ENCODE data around the gene ZDHHC8. TPM values are rescaled to one million over a fixed set of nuclear protein-coding genes. Genes with fewer than 3 reads are reported as not detected.

The ZDHHC8 gene
- polyA plus RNA-seq, 3 donors, result 20.5 to 45.6 (median 28.0) TPM

DNA sequence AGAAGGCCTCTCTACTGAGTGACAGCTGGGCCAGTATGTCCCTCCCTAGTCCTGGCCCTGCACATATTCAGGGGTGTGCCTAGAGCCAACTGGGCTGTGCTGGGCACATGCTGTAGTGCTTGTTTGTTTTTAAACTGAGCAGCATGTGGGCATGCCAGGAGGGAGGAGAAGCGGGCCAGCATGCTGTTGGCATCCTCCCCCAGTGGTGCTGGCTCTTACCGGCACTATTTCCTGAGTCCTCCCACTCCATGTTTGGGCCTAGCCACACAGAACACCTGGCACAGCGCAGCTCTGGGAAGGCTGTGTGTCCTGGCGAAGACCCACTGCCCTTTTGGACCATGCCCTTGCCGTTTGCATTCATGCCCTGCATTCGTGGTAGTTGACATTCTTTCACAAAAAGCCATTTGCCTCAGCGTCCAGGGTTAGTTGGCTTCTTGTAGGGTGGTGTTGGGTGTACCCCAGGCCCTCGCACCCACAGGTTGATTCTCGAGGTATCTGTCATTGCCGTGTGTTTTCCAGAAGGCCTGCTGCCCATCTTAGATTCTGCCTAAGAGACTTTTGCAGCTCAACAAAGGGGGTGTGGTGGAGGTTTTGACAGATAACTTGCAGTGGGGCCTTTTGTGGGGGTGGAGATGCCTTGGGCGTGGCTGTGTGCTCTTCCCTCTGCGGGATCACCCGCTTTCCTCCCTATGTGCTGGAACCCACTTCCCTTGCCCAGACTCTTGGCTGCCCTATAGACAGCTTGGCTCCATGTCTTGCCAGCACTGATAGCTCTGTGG, 38.0 kb upstream of the ZDHHC8 start:
- 79 to 86% (median 85%) methylated on average over 13 of the region's 13 CpGs for WGBS, 3 donors
- no peak overlapping the region for H3K27ac ChIP-seq (ENCODE audit: low read depth, low read length)

DNA sequence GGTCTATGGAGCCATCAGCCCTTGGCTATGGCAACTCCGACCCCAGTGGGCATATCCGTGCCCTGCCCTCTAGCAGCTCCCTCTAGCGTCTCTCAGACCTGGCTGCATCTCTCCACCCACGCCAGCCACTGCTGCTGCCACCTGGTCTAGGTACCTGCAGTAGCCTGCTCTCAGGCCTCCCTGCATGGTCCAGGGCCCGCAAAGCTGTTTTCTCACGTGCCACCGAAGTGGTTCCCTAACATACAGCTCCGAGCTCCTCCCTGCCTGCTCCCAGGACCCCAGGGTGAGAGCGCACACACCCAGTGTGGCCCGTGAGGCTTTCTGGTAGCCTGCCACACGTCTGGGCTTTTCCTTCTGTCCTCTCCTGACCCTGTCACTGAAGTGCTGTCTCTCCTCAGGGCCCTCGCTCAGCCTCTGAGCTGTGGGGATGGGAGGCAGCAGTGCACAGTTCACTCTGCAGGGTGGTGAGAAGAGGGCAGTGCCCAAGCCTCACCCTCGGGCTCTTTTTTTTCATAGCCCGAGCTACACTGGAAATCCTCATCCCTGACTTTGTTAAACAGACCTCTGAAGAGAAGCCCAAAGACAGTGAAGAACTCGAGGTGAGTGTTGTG, 37.3 kb upstream of the ZDHHC8 start:
- no peak overlapping the region for H3K27ac ChIP-seq (ENCODE audit: low read depth, low read length)
- WGBS, 3 donors, result 93 to 96% (median 94%) methylated on average over 15 of the region's 15 CpGs

DNA sequence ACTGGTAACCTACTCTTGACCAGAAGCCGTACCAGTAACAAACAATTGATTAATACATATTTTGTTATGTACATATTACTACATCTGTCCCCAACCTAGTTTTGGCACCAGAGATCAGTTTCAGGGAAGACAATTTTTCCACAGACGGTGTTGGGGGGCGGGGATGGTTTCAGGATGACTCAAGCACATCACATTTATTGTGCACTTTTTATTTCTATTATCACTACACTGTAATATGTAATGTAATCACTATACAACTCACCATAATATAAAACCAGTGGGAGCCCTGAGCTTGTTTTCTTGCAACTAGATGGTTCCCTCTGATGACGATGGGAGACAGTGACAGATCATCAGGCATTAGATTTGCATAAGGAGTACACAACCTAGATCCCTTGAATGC, 36.1 kb upstream of the ZDHHC8 start:
- no peak overlapping the region for H3K27ac ChIP-seq (ENCODE audit: low read depth, low read length)
- 91 to 97% (median 96%) methylated on average over 4 of the region's 4 CpGs for WGBS, 3 donors

DNA sequence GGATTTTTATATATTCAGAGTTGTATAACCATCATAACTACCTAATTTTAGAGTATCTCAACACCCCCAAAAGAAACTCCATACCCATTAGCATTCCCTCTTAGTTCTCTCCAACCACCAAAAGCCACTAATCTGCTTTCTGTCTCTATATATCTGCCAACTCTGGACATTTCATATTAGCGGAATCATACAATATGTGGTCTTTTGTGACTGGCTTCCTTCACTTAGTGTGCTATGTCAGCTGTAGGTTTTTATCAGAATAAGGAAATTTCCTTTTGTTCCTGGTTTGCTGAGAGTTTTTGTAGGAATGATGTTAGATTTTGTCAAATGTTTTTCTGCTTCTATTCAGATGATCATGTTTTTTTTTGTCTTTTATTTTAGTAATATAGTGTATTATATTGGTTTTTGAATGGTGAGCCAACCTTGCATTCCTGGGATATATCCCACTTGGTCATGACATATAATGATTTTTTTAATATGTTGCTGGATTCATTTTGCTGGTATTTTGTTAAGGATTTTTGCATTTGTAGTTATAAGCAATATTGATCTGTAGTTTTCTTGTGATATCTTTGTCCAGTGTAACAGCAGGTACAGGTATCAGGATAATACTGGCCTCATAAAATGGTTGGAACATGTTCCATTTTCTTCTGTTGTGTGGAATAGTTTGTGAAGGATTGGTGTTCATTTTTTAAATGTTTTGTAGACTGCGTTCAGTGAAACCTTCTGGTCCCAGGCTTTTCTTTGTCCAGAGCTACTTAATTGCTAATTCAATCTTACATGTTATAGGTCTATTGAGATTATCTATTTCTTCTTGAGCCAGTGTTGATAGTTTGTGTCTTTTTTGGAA, 34.8 kb upstream of the ZDHHC8 start:
- H3K27ac ChIP-seq (ENCODE audit: low read depth, low read length), result no peak overlapping the region
- 96 to 100% (median 99%) methylated on average over 2 of the region's 2 CpGs for WGBS, 3 donors

DNA sequence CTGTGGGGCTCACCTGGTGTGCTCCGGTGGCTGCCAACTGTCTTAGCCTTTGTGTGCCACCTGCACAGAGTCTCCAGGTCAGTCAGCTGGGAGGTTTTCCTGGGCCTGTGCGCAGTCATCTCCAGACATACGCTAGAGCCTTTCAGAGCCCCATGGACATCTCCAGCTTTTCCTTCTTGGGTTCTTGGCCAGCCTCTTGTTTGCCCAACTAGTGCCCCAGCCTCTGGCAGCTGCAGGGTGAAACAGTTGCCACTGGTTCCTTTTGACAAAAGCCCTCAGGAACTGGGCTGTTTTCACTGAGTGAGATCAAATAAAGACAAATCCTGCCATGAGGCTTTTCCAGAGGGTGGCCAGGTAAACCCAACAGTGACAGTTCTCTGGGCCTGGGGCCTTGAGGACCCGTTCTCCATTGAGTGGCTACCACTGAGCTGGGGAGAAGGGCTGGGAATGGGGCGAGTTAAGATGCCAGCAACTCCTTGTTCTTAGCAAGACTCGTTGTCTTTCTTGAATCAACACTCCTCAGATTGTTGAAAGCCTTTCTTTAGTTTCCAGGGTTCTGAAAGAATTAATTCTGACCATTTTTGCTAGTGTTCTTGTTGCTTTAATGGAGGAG, 32.4 kb upstream of the ZDHHC8 start:
- no peak overlapping the region for H3K27ac ChIP-seq (ENCODE audit: low read depth, low read length)
- WGBS, 3 donors, result 95% methylated on average over 6 of the region's 6 CpGs

DNA sequence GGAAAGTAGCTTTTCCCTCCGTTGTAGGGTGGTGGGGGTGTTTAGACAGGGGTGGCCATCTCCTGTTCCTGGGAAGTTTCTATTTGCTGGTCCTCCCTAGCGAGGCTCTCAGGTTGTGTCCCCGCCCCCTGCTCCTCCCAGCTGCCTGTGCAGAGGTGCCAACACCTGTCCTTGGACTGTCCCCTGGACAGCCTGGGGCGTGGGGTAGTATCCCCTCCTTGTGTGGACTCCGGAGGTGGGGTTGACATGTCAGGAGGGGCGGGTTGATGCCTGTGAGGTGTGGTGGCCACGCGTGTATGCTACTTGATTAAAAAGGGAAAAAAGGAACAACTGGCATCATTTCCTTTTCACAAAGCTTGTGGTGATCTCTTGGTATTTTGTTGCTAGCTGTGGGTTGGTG, 30.0 kb upstream of the ZDHHC8 start:
- 70 to 75% (median 71%) methylated on average over 8 of the region's 8 CpGs for WGBS, 3 donors

DNA sequence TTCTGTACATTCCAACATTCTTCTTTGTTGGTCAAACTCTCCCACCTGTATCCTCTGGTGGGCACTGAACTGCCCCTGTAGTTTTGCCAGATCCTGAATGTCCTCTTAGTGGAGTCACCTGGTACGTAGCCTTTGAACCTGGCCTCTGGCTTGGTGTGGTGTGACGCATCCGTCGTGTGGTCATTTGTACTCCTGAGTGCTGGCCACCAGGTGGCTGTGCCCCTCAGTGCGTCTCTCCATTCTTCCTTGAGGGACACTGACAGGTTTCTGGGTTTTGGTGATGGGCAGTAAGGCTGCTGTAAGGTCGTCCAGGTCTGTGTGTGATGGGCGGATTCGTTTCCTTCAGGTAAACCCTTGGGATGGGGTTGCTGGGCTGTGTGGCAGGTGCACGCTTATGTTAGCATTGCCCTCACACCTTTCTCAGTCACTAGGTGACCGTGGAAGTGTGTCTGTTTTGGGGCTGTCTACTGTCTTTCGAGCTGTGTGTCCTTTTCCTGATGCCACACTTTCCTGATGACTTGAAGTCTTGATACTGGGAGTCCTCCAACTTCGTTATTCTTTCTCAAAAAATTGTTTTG, 29.3 kb upstream of the ZDHHC8 start:
- H3K27ac ChIP-seq (ENCODE audit: low read depth, low read length), result no peak overlapping the region

More for the DNA sequence above, 30.0 kb upstream of the ZDHHC8 start:
- H3K27ac ChIP-seq (ENCODE audit: low read depth, low read length), result no peak overlapping the region

DNA sequence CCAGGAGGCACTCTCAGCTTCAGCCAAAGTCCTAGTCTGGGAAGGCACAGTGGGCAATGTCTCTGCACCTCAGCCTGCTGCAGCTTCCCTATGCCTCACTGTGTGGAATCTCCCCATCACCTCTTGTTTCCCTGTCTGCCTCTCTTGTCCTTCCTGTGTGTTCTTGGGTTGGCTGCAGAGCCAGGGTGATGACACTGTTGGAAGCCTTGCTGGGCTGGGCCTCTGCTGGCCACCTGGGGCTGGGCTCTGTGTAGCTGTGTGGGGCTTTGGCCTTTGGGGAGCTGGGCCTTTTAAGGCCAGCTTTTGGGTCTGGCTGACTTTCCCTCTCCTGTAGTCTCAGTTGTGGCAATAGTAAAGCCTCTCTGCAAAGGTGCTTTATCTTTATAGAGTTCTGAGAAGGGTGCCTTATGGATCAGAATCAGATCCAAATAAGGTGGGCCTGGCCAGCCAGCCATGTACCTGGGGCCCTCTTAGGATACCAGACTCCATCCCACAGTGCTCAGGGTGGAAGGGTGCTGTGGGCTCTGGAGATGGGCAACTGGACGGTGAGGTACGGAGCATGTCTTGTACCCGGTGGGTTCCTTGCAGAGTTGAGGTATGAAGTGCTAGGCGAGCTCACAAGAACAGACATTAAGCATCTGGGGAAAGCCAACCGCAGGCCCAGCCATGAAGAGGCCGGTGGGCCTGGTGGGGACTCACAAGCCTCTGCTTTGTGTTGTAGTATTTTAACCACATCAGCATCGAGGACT, 26.0 kb upstream of the ZDHHC8 start:
- H3K27ac ChIP-seq (ENCODE audit: low read depth, low read length), result no peak overlapping the region
- WGBS, 3 donors, result 94 to 99% (median 97%) methylated on average over 7 of the region's 7 CpGs

More for the DNA sequence above, 29.3 kb upstream of the ZDHHC8 start:
- WGBS, 3 donors, result 90 to 94% (median 94%) methylated on average over 12 of the region's 12 CpGs

DNA sequence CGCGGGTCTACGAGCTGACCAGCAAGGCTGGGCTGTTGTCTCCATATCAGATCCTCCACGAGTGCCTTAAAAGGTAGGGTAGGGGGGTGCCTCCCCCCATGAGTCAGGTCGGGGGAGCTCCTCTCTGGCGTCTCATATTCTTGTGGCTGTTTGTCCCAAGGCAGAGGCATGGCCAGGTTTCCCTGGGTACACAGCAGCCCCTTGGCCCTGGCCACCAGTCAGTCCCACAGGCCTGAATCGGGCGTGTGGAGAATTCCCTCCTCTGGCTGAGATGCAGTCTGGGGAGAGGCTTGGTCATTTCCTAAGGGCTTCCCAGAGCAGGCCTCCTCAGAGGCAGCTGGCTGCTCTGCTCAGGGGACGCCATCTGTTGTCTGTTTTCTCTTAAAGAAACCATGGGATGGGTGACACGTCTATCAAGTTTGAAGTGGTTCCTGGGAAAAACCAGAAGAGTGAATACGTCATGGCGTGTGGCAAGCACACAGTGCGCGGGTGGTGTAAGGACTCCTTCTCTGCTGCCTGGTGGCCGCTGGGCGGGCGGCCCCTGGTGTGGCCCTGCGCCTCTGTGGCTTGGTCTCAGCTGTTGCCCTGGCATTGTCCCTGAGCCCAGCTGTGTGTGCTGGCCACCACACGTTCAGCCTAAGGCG, 25.3 kb upstream of the ZDHHC8 start:
- no peak overlapping the region for H3K27ac ChIP-seq (ENCODE audit: low read depth, low read length)
- 88 to 91% (median 90%) methylated on average over 20 of the region's 20 CpGs for WGBS, 3 donors

DNA sequence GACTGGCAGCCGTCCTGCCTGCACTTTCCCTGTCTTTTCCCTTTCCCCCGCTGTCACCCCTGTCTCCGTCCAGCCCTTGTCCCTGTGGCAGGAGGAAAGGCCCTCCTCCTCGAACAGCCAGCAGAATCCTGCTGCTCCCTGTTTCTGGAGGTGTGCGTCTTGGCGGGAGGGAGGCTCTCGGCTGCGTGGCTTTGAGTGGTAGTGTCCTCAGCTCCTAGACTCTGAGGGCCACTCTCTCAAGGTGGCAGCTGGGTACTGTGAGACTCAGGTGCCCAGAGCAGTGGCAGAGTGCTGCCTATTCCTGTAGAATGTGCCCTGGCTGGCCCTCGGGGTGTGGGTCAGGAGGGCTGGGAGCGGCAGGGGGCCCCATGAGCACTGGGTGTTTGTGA, 24.8 kb upstream of the ZDHHC8 start:
- 94 to 96% (median 95%) methylated on average over 10 of the region's 10 CpGs for WGBS, 3 donors
- no peak overlapping the region for H3K27ac ChIP-seq (ENCODE audit: low read depth, low read length)

DNA sequence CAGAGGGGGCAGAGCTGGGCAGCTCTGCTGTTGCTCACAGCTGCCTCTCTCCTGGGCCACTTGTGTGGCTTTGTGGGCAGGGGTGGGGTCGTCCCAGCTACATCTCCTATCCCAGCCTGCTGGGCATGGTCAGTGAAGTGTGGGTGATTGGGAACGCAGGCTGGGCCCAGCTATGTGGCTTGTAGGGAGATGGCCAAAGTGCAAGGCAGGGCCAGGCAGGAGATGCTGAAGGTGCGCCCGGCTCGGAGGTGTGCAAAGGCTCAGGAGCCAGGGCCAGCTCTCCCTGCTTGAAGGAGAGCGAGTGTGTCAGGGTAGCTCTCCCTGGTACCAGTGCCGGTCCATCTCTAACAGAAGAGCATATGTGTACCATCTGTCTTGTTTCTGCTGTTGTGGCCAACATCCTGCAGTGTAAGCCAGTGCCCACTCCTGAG, 24.1 kb upstream of the ZDHHC8 start:
- no peak overlapping the region for H3K27ac ChIP-seq (ENCODE audit: low read depth, low read length)
- WGBS, 3 donors, result 92 to 98% (median 94%) methylated on average over 7 of the region's 7 CpGs

DNA sequence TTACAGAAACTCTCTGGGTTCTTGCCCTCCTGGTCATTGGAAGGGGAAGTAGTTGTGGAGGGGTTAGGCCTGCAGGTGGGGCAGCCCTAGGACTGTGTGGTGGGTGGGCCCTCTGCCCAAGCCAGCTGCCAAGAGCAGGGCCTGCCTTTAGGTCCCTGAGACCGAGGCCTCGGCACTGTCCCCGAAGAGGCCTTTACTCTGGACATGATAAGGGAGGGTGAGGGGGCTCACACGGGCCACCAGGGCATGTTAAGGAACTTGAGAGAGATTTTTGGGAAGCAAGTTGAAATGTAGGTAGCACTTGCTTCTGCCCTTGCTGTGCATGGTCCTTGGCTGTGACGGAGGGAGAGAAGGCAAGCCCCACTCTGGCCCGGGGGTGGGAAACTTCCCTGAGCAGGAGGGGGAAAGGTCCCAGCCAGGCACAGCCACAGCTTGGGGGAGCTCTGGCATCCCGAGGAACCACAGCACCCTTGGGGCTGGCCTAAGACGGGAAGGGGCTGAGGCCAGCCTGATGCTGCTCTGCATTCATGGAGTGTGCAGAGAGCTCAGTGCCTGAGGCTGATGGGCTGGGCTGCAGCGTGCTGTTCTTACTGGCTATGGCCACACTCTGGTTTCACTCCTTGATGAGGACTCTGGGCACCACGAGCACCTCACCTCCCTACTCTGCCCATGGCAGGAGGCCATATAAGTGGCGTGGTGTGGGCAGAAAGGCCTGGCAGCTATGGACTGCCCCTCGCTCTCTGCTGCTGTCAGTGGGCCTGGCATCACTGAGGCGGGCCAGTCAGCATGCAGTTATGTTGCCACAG, 23.4 kb upstream of the ZDHHC8 start:
- H3K27ac ChIP-seq (ENCODE audit: low read depth, low read length), result no peak overlapping the region
- 78 to 88% (median 88%) methylated on average over 13 of the region's 13 CpGs for WGBS, 3 donors

DNA sequence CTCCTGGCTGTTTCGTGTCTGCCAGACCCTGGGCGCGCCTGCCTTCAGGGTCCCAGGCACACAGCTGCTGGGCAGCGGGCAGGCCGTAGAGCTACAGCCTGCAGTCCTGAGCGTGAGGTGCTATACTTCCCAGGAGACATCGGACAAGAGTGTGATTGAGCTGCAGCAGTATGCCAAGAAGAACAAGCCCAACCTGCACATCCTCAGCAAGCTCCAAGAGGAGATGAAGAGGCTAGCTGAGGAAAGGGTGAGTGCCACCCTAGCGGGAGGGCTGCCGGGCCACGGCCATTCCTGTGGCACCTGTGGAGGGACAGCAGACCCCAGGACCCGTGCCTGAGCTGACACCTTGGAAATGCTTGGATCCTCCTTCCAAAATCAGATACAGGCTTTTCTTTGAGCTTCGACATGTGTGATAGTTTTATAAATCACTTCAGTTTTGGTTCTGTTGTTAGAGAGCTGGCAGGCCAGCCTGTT, 22.8 kb upstream of the ZDHHC8 start:
- no peak overlapping the region for H3K27ac ChIP-seq (ENCODE audit: low read depth, low read length)
- WGBS, 3 donors, result 89 to 91% (median 90%) methylated on average over 12 of the region's 12 CpGs

DNA sequence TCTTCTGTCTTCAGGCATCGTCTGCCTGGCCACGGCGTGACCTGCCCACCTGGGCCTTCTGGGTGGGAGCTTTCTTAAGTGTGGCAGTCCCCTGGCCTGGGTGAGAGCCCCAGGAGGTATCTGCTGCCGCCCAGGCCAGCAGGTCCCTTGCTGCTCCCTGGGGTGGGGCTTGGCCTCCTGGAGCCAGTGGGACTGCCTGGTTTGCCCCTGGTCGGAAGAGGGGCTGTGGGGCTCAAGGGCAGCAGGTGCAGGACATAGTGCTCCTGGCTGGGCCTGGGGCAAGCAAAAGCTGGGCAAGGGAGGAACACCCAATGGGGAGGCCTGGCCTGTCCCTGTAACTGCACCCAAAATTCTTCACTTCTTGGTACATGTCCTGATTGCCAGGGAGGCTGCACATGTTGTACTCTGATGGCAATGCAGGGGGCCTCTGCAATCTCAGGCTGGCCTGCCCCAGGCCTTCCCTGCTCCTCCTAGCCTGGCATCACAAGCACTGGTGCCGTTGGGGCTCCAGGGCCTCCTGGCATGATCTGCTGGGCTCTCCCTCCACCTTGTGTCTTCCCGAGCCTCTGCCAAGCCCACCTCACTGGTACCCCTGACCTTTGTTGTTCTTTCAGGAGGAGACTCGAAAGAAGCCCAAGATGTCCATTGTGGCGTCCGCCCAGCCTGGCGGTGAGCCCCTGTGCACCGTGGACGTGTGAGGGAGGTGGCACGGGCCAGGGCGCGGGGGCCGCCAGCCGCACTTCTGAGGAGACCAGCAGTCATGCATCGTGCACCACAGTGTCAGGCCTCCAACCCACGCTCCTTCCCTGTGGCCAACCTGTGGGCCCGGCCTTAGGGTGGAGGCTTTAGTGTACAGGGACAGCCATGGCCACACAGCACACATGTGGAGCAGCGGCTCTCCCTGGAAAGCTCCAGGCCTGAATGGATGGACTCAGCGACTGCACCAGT, 21.9 kb upstream of the ZDHHC8 start:
- H3K27ac ChIP-seq (ENCODE audit: low read depth, low read length), result no peak overlapping the region
- 86% methylated on average over 23 of the region's 23 CpGs for WGBS, 3 donors

DNA sequence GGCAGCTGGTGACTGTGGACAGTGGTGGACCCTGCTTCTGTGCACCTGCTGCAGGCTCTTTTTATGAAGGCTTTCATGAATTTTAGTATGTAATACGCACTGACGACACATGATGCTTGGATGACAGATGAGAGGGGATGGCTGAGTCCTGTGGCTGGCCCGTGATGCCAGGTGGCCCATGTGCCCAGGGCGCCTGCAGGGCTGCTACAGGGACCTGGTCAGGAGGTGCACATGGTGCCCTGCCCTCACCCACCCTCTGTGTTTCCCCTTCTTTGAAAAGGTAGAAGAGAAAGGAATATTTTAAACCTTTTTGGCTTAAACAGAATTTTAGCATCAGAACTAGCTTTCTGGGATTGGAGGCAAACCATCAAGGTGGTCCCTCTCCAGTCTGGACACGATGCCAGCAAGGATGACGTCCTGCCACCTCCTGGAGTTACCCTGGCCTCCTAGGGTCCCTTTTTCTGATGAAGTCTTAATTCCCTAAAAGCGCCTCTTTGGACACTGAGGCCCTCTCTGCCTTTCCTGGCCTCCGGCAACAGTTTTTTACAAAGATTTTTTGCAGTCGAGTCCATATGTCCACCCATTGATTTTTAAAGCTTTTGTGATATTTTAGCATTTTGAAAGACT, 21.1 kb upstream of the ZDHHC8 start:
- H3K27ac ChIP-seq (ENCODE audit: low read depth, low read length), result no peak overlapping the region
- WGBS, 3 donors, result 87 to 92% (median 91%) methylated on average over 9 of the region's 9 CpGs
